ENCODE data around the gene ILDR2.
A peak's percentile ranks its signal among the peaks of the same experiment; 100 is the strongest.

The ILDR2 gene

GRCh38 chr1:166975361-166976129 is at the start of gene ILDR2:
Gene ILDR2 (minus strand): TSS chr1:166975540. CDS start chr1:166975268, 272 bp downstream.
- DNase-seq = peak; percentile 61

- DNase-seq = no peak
Observed at GRCh38 chr1:167022384-167022783, 47.0 kb upstream of the ILDR2 start.

GRCh38 chr1:167016100-167016750 is 40.9 kb upstream of the ILDR2 start:
- DNase-seq = no peak

- no peak for DNase-seq
Observed at GRCh38 chr1:167013108-167013929, 38.0 kb upstream of the ILDR2 start.

GRCh38 chr1:167012570-167012969 is 37.2 kb upstream of the ILDR2 start:
- DNase-seq = no peak

GRCh38 chr1:167011560-167012191 is 36.3 kb upstream of the ILDR2 start:
- no peak for DNase-seq

- DNase-seq = no peak
Observed at GRCh38 chr1:167003711-167004110, 28.4 kb upstream of the ILDR2 start.

- no peak for DNase-seq
Observed at GRCh38 chr1:167002354-167002753, 27.0 kb upstream of the ILDR2 start.

- DNase-seq = no peak
Observed at GRCh38 chr1:167000546-167000945, 25.2 kb upstream of the ILDR2 start.

GRCh38 chr1:166999500-167000055 is 24.2 kb upstream of the ILDR2 start:
- peak; percentile 52 for DNase-seq

GRCh38 chr1:166999075-166999474 is 23.7 kb upstream of the ILDR2 start:
- DNase-seq = peak; percentile 15

GRCh38 chr1:166988974-166989515 is 13.7 kb upstream of the ILDR2 start, which contains the start of gene MAEL:
Gene MAEL (plus strand): TSS chr1:166989280. CDS start chr1:166989353, 73 bp downstream.
- no peak for DNase-seq

GRCh38 chr1:166981589-166981988 is 6.2 kb upstream of the ILDR2 start:
- DNase-seq = no peak

- DNase-seq = no peak
Observed at GRCh38 chr1:166980818-166981217, 5.5 kb upstream of the ILDR2 start.

GRCh38 chr1:166980383-166980782 is 5.0 kb upstream of the ILDR2 start:
- DNase-seq = no peak

- no peak for DNase-seq
Observed at GRCh38 chr1:166978821-166979220, 3.5 kb upstream of the ILDR2 start.

- DNase-seq = no peak
Observed at GRCh38 chr1:166977951-166978350, 2.6 kb upstream of the ILDR2 start.

- peak; percentile 22 for DNase-seq
Observed at GRCh38 chr1:166974647-166975345, 544 bp downstream of the ILDR2 start.

- DNase-seq = no peak
Observed at GRCh38 chr1:166972826-166973225, 2.5 kb downstream of the ILDR2 start.

- DNase-seq = no peak
Observed at GRCh38 chr1:166972193-166972592, 3.1 kb downstream of the ILDR2 start.

GRCh38 chr1:166971252-166971651 is 4.1 kb downstream of the ILDR2 start:
- DNase-seq = peak; percentile 39
